ENCODE data around the gene ANO4.

Gene ANO4

GRCh38 chr12:100951756-100952155 is 157.2 kb downstream of the ANO4 start:
- DNase-seq (ENCODE audit: low read depth in 2 of 2): no peak

- DNase-seq (ENCODE audit: low read depth in 2 of 2): no peak
Observed at GRCh38 chr12:100953217-100953616, 158.6 kb downstream of the ANO4 start.

GRCh38 chr12:100953677-100954076 is 159.1 kb downstream of the ANO4 start:
- DNase-seq (ENCODE audit: low read depth in 2 of 2): no peak

- DNase-seq (ENCODE audit: low read depth in 2 of 2): no peak
Observed at GRCh38 chr12:100954118-100954517, 159.5 kb downstream of the ANO4 start.

- no peak for DNase-seq (ENCODE audit: low read depth in 2 of 2)
Observed at GRCh38 chr12:100955139-100955538, 160.6 kb downstream of the ANO4 start.

GRCh38 chr12:100956311-100956852 is 161.8 kb downstream of the ANO4 start:
- DNase-seq (ENCODE audit: low read depth in 2 of 2): no peak

GRCh38 chr12:100959481-100959880 is 164.9 kb downstream of the ANO4 start:
- DNase-seq (ENCODE audit: low read depth in 2 of 2): no peak

GRCh38 chr12:100962086-100962712 is 167.6 kb downstream of the ANO4 start:
- no peak for DNase-seq (ENCODE audit: low read depth in 2 of 2)

- DNase-seq (ENCODE audit: low read depth in 2 of 2): no peak
Observed at GRCh38 chr12:100963381-100963780, 168.8 kb downstream of the ANO4 start.

- DNase-seq (ENCODE audit: low read depth in 2 of 2): no peak
Observed at GRCh38 chr12:100964028-100964427, 169.5 kb downstream of the ANO4 start.

- DNase-seq (ENCODE audit: low read depth in 2 of 2): no peak
Observed at GRCh38 chr12:100967189-100967588, 172.6 kb downstream of the ANO4 start.

GRCh38 chr12:100970894-100971293 is 176.3 kb downstream of the ANO4 start:
- DNase-seq (ENCODE audit: low read depth in 2 of 2): no peak

- DNase-seq (ENCODE audit: low read depth in 2 of 2): no peak
Observed at GRCh38 chr12:100972121-100972520, 177.5 kb downstream of the ANO4 start.

- no peak for DNase-seq (ENCODE audit: low read depth in 2 of 2)
Observed at GRCh38 chr12:100974341-100974740, 179.8 kb downstream of the ANO4 start.

GRCh38 chr12:100974747-100975146 is 180.2 kb downstream of the ANO4 start:
- DNase-seq (ENCODE audit: low read depth in 2 of 2): no peak

- DNase-seq (ENCODE audit: low read depth in 2 of 2): no peak
Observed at GRCh38 chr12:100976735-100977134, 182.2 kb downstream of the ANO4 start.

GRCh38 chr12:100980856-100981255 is 186.3 kb downstream of the ANO4 start:
- DNase-seq (ENCODE audit: low read depth in 2 of 2): no peak

GRCh38 chr12:100982511-100983183 is 188.1 kb downstream of the ANO4 start:
- no peak for DNase-seq (ENCODE audit: low read depth in 2 of 2)

- no peak for DNase-seq (ENCODE audit: low read depth in 2 of 2)
Observed at GRCh38 chr12:100984796-100985195, 190.2 kb downstream of the ANO4 start.

GRCh38 chr12:100986595-100987547 is 192.3 kb downstream of the ANO4 start:
- DNase-seq (ENCODE audit: low read depth in 2 of 2): no peak

GRCh38 chr12:100987552-100988521 is 193.3 kb downstream of the ANO4 start:
- DNase-seq (ENCODE audit: low read depth in 2 of 2): no peak

Measured in activated CD4-positive, alpha-beta T cell treated with anti-CD3 and anti-CD28 coated beads for 24 hours (primary cell).